Activated T-cell treated with anti-CD3 and anti-CD28 coated beads, Interleukin-2, amount 50 U/mL, for 48 hours (primary cell): ENCODE results near the gene CYFIP2.
"Not testable (repeated sequence)": the region's sequence is repeated elsewhere in the genome, so short reads cannot be mapped to it uniquely, and the experiment has no call there.

Experiments used
- DNase-seq, 2 experiments: peaks; one replicate each; pipeline ENCODE4 v3.0.0-alpha.2; 2020

The CYFIP2 gene

DNA sequence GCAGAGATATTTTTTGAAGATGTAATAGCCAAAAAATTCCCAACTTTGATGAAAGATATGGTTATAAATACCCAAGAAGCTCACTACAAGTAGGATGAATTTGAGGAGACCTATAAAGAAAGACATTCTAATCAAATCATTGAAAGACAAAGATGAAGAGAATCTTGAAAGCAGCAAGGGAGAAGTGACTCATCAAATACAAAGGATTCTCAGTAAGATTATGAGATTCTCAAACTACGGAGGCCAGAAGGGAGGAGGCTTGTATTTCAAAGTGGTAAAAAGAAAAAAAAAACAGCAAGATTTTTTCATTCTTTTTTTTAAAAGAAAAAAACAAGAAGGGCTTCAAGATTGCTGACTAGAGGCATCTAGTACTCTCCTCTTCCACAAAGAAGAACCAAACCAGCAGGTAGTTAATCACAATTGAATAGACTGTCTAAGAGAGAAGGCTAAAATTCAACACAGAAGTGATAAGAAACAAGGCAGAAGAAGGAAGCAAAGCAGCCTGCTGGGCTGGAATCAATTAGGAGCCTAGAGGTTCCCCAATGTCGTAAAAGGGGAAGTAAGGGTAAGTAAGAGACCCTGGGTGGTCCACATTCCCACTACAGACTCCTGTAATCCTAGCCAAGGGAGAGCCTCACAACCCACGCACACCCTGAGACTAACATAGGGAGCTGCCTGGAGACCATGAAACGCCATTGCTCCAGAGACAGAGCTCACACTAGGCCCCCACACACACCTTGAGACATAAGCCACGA is 135.0 kb downstream of the CYFIP2 start:
- no peak for DNase-seq

- no peak for DNase-seq
These were observed 149.9 kb downstream of the CYFIP2 start for GRCh38 chr5:157415838-157416237.

DNA sequence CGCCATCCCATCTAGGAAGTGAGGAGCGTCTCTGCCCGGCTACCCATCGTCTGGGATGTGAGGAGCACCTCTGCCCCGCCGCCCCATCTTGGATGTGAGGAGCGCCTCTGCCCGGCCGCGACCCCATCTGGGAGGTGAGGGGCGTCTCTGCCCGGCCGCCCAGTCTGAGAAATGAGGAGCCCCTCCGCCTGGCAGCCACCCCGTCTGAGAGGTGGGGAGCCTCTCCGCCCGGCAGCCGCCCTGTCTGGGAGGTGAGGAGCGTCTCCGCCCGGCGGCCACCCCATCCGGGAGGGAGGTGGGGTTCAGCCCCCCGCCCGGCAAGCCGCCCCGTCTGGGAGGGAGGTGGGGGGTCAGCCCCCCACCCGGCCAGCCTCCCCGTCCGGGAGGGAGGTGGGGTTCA is 153.6 kb downstream of the CYFIP2 start:
- DNase-seq: not testable (repeated sequence)

GRCh38 chr5:157429920-157430319 is 164.0 kb downstream of the CYFIP2 start:
- not testable (repeated sequence) for DNase-seq

- no peak for DNase-seq
These were observed 165.7 kb downstream of the CYFIP2 start for GRCh38 chr5:157431544-157432200.

GRCh38 chr5:157434096-157434495 is 168.2 kb downstream of the CYFIP2 start:
- DNase-seq: no peak

DNA sequence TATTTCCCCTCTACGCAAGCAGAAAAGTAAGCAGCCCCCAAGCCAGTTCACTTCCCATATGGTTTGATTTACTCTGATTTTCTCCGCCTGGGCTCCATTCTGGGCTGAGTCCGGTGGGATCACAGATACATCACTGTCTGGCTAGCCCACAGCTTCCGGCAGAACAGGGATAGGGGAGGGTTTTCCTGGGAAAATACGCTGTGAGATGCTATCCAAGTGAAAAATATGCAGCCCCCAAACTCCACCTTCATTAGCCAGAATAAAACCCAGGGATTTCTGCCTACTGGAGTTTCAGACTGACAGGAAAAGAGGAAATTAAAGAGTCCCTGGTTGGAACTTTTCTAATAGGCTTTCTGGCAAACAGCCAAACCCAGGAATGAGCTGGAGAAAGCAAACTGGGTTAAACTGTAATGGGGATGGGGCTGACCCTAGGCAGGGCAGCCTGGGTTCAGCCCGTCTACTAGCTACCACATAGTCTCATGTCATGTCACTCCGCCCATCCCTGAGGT is 177.2 kb downstream of the CYFIP2 start:
- no peak for DNase-seq

- no peak for DNase-seq
These were observed 178.3 kb downstream of the CYFIP2 start for GRCh38 chr5:157444224-157444623.
